ENCODE results near the gene NELL1. TPM values are rescaled to one million over a fixed set of nuclear protein-coding genes. Genes with fewer than 3 reads are reported as not detected.

Gene NELL1
- total RNA-seq, 2 experiments from 2014 or later: not detected

- no peaks in the 10 kb centered on the region for H3K9me3 Mint-ChIP-seq (ENCODE audit: low read depth)
- H3K27me3 Mint-ChIP-seq: peaks cover 7% of the 10 kb centered on the region
- no peak overlapping the region for H3K4me3 Mint-ChIP-seq
- no peaks in the 10 kb centered on the region for H3K4me1 Mint-ChIP-seq
- CTCF ChIA-PET: no interaction called here
- DNase-seq (no peak), ATAC-seq (no peak)
- no peaks in the 10 kb centered on the region for H3K36me3 Mint-ChIP-seq
- H3K27ac Mint-ChIP-seq: no peak overlapping the region
Measured at GRCh38 chr11:20644360-20644759, 25.0 kb upstream of the NELL1 start.

- DNase-seq (peak; percentile 44), ATAC-seq (no peak)
- no peak overlapping the region for H3K27ac Mint-ChIP-seq
- H3K9me3 Mint-ChIP-seq (ENCODE audit: low read depth): no peaks in the 10 kb centered on the region
- H3K4me1 Mint-ChIP-seq: no peaks in the 10 kb centered on the region
- no peaks in the 10 kb centered on the region for H3K27me3 Mint-ChIP-seq
- no peak overlapping the region for H3K4me3 Mint-ChIP-seq
- H3K36me3 Mint-ChIP-seq: no peaks in the 10 kb centered on the region
- CTCF ChIA-PET: interaction anchor here (0.8 to 1.7 kb wide), 5 partner anchors 10 to 865 kb away, joined by 3 to 15 read pairs (median 6); no protein-coding TSS in a partner anchor
Measured at GRCh38 chr11:20647976-20648565, 21.3 kb upstream of the NELL1 start.

- DNase-seq (no peak), ATAC-seq (no peak)
- H3K9me3 Mint-ChIP-seq (ENCODE audit: low read depth): no peaks in the 10 kb centered on the region
- no peak overlapping the region for H3K27ac Mint-ChIP-seq
- no peak overlapping the region for H3K4me3 Mint-ChIP-seq
- H3K36me3 Mint-ChIP-seq: no peaks in the 10 kb centered on the region
- no peaks in the 10 kb centered on the region for H3K4me1 Mint-ChIP-seq
- CTCF ChIA-PET: no interaction called here
- H3K27me3 Mint-ChIP-seq: peaks cover 15% of the 10 kb centered on the region
Measured at GRCh38 chr11:20652150-20652806, 17.1 kb upstream of the NELL1 start.

- no peak overlapping the region for H3K27ac Mint-ChIP-seq
- H3K9me3 Mint-ChIP-seq (ENCODE audit: low read depth): no peaks in the 10 kb centered on the region
- no peak for ATAC-seq
- CTCF ChIA-PET: no interaction called here
- H3K27me3 Mint-ChIP-seq: peaks cover 22% of the 10 kb centered on the region
- H3K4me1 Mint-ChIP-seq: no peaks in the 10 kb centered on the region
- no peak overlapping the region for H3K4me3 Mint-ChIP-seq
- no peak for DNase-seq
- H3K36me3 Mint-ChIP-seq: no peaks in the 10 kb centered on the region
Measured at GRCh38 chr11:20654038-20654437, 15.3 kb upstream of the NELL1 start.

GRCh38 chr11:20656901-20657300 is 12.5 kb upstream of the NELL1 start:
- Mint-ChIP-seq H3K9me3 (ENCODE audit: low read depth) (no peaks in the 10 kb centered on the region), H3K27me3 (peaks cover 22% of the 10 kb centered on the region), H3K36me3 (no peaks in the 10 kb centered on the region), H3K4me1 (no peaks in the 10 kb centered on the region), H3K4me3 (no peak overlapping the region), H3K27ac (no peak overlapping the region)
- CTCF ChIA-PET: interaction anchor here (2.2 kb wide), 1 partner anchor 9 kb away, joined by 6 read pairs; no protein-coding TSS in a partner anchor
- no peak for ATAC-seq
- no peak for DNase-seq

- Mint-ChIP-seq H3K27me3 (peaks cover 22% of the 10 kb centered on the region), H3K4me3 (no peak overlapping the region), H3K9me3 (ENCODE audit: low read depth) (no peaks in the 10 kb centered on the region), H3K4me1 (no peaks in the 10 kb centered on the region), H3K36me3 (no peaks in the 10 kb centered on the region), H3K27ac (no peak overlapping the region)
- CTCF ChIA-PET: interaction anchor here (2.2 kb wide), 1 partner anchor 10 kb away, joined by 6 read pairs; no protein-coding TSS in a partner anchor
- no peak for DNase-seq
- no peak for ATAC-seq
Measured at GRCh38 chr11:20658135-20658534, 11.3 kb upstream of the NELL1 start.

GRCh38 chr11:20661445-20661844 is 7.9 kb upstream of the NELL1 start:
- no peak for ATAC-seq
- Mint-ChIP-seq H3K4me1 (no peaks in the 10 kb centered on the region), H3K27ac (no peak overlapping the region), H3K9me3 (ENCODE audit: low read depth) (no peaks in the 10 kb centered on the region), H3K4me3 (no peak overlapping the region), H3K27me3 (peaks cover 22% of the 10 kb centered on the region), H3K36me3 (no peaks in the 10 kb centered on the region)
- CTCF ChIA-PET: no interaction called here
- no peak for DNase-seq

GRCh38 chr11:20661850-20662249 is 7.5 kb upstream of the NELL1 start:
- Mint-ChIP-seq H3K4me3 (no peak overlapping the region), H3K27ac (no peak overlapping the region), H3K36me3 (no peaks in the 10 kb centered on the region), H3K27me3 (peaks cover 22% of the 10 kb centered on the region), H3K4me1 (no peaks in the 10 kb centered on the region), H3K9me3 (ENCODE audit: low read depth) (no peaks in the 10 kb centered on the region)
- CTCF ChIA-PET: no interaction called here
- no peak for ATAC-seq
- DNase-seq: no peak

- Mint-ChIP-seq H3K36me3 (no peaks in the 10 kb centered on the region), H3K27me3 (peaks cover 70% of the 10 kb centered on the region), H3K27ac (no peak overlapping the region), H3K4me3 (no peak overlapping the region), H3K9me3 (ENCODE audit: low read depth) (no peaks in the 10 kb centered on the region), H3K4me1 (peaks cover 6% of the 10 kb centered on the region)
- CTCF ChIA-PET: no interaction called here
- DNase-seq (no peak), ATAC-seq (no peak)
Measured at GRCh38 chr11:20668131-20668809, 1.1 kb upstream of the NELL1 start.

GRCh38 chr11:20669820-20670684 is 666 bp downstream of the NELL1 start:
- Mint-ChIP-seq H3K4me3 (no peak overlapping the region), H3K27ac (no peak overlapping the region), H3K4me1 (peaks cover 6% of the 10 kb centered on the region), H3K27me3 (peaks cover 70% of the 10 kb centered on the region), H3K9me3 (ENCODE audit: low read depth) (no peaks in the 10 kb centered on the region), H3K36me3 (no peaks in the 10 kb centered on the region)
- CTCF ChIA-PET: interaction anchor here (3.6 kb wide), 1 partner anchor 22 kb away, joined by 15 read pairs; no protein-coding TSS in a partner anchor
- ATAC-seq (no peak), DNase-seq (no peak)

- ATAC-seq (no peak), DNase-seq (no peak)
- peaks cover 6% of the 10 kb centered on the region for H3K4me1 Mint-ChIP-seq
- H3K27me3 Mint-ChIP-seq: peaks cover 62% of the 10 kb centered on the region
- H3K36me3 Mint-ChIP-seq: no peaks in the 10 kb centered on the region
- no peak overlapping the region for H3K27ac Mint-ChIP-seq
- no peak overlapping the region for H3K4me3 Mint-ChIP-seq
- H3K9me3 Mint-ChIP-seq (ENCODE audit: low read depth): no peaks in the 10 kb centered on the region
- CTCF ChIA-PET: interaction anchor here (3.6 kb wide), 1 partner anchor 23 kb away, joined by 15 read pairs; no protein-coding TSS in a partner anchor
Measured at GRCh38 chr11:20670932-20671403, 1.6 kb downstream of the NELL1 start.

GRCh38 chr11:20671856-20672546 is 2.6 kb downstream of the NELL1 start:
- H3K9me3 Mint-ChIP-seq (ENCODE audit: low read depth): no peaks in the 10 kb centered on the region

More at GRCh38 chr11:20671856-20672546, 2.6 kb downstream of the NELL1 start:
- ATAC-seq: no peak
- Mint-ChIP-seq H3K27ac (no peak overlapping the region), H3K4me1 (peaks cover 6% of the 10 kb centered on the region), H3K27me3 (peaks cover 55% of the 10 kb centered on the region), H3K4me3 (no peak overlapping the region), H3K36me3 (no peaks in the 10 kb centered on the region)
- DNase-seq: no peak
- CTCF ChIA-PET: interaction anchor here (3.6 kb wide), 1 partner anchor 24 kb away, joined by 15 read pairs; no protein-coding TSS in a partner anchor
